K562 (cell line): Measurements from ENCODE around the gene HSD17B12.

Experiments used
- CHD4 ChIP-seq: fragments of 200-600 bp; sonication (generic); IDR thresholded peaks from 3 replicates; pipeline ENCODE4 v1.6.1; 2012; ENCODE audit warnings: low read depth, mild to moderate bottlenecking, mixed read lengths, low read length, inconsistent platforms; ENCODE audit not compliant: insufficient read depth, insufficient replicate concordance, poor library complexity, severe bottlenecking
- KAT7 ChIP-seq: sonication (generic); formaldehyde crosslinking; IDR thresholded peaks from 2 replicates; pipeline ENCODE4 v1.8.0; 2022; ENCODE audit warnings: missing genetic modification reagents, mild to moderate bottlenecking, borderline replicate concordance
- NFYB ChIP-seq: IDR thresholded peaks from 2 replicates; pipeline ENCODE4 v1.6.1; 2011; ENCODE audit warnings: mild to moderate bottlenecking, moderate library complexity; ENCODE audit not compliant: insufficient read length; ENCODE audit errors: extremely low read depth
- PHB ChIP-seq: fragments of 250-450 bp; sonication (Bioruptor Pico); IDR thresholded peaks from 2 replicates; pipeline ENCODE4 v1.5.0; 2021
- RB1 ChIP-seq: fragments of 450-650 bp; IDR thresholded peaks from 2 replicates; pipeline ENCODE4 v1.6.1; 2017; ENCODE audit warnings: low read depth, mild to moderate bottlenecking
- TF ChIP-seq, protein P1 (sequence below): fragments of 450-650 bp; formaldehyde crosslinking; IDR thresholded peaks from 2 replicates; pipeline ENCODE4 v1.4.0; 2022; ENCODE audit warnings: missing genetic modification characterization

DNA sequence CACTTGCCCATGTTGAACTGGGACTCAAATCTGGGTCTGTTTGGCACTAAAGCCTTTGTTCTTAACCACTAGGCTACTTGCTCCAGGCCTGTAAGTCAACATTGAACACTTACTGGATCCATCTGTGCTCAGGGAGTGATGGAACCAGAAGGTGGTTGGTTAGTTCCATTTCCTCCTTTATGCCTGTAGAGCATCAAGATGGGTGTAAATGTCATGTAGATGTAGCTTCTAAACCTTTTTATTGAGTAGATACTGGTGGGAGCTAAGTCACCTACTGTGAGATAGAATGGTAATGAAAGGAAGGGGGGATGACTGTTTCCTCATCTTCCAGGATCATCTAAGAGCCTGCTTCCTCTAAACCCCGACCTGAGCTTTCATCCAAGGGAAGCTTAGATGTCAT lies 161.5 kb downstream of the HSD17B12 start:
- TF ChIP-seq PHB (CRISPR knock-in tag) = no peak
- no peak for TF ChIP-seq RB1
- TF ChIP-seq NFYB = no peak
- TF ChIP-seq KAT7 (CRISPR knock-in tag) = no peak
- TF ChIP-seq CHD4 = no peak
- TF ChIP-seq, protein P1, sequence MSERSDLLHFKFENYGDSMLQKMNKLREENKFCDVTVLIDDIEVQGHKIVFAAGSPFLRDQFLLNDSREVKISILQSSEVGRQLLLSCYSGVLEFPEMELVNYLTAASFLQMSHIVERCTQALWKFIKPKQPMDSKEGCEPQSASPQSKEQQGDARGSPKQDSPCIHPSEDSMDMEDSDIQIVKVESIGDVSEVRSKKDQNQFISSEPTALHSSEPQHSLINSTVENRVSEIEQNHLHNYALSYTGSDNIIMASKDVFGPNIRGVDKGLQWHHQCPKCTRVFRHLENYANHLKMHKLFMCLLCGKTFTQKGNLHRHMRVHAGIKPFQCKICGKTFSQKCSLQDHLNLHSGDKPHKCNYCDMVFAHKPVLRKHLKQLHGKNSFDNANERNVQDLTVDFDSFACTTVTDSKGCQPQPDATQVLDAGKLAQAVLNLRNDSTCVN (CRISPR knock-in tag) = no peak
